GM19463 (cell line): ENCODE results near the gene ADARB2.

ENCODE experiments used
- ATAC-seq: cut with Tn5 transposase; IDR thresholded peaks from one replicate; pipeline ENCODE4 v1.9.1; 2021; ENCODE audit warnings: mild to moderate bottlenecking, moderate library complexity; ENCODE audit not compliant: unreplicated experiment

Gene ADARB2

GRCh38 chr10:1154531-1155295, 582.6 kb downstream of the ADARB2 start:
- no peak for ATAC-seq

GRCh38 chr10:1153805-1154351, 583.4 kb downstream of the ADARB2 start:
- ATAC-seq = no peak

GRCh38 chr10:1153251-1153763, 584.0 kb downstream of the ADARB2 start:
- no peak for ATAC-seq

GRCh38 chr10:1152386-1153250, 584.7 kb downstream of the ADARB2 start:
- no peak for ATAC-seq

- ATAC-seq = peak; percentile 73
Observed at GRCh38 chr10:1151076-1152033, 586.0 kb downstream of the ADARB2 start.

GRCh38 chr10:1150638-1150955, 586.7 kb downstream of the ADARB2 start:
- ATAC-seq = no peak

- no peak for ATAC-seq
Observed at GRCh38 chr10:1149793-1150637, 587.3 kb downstream of the ADARB2 start.

GRCh38 chr10:1148855-1149605, 588.3 kb downstream of the ADARB2 start:
- ATAC-seq = no peak

- no peak for ATAC-seq
Observed at GRCh38 chr10:1147810-1148209, 589.5 kb downstream of the ADARB2 start.

GRCh38 chr10:1142596-1142995, 594.7 kb downstream of the ADARB2 start:
- no peak for ATAC-seq

- no peak for ATAC-seq
Observed at GRCh38 chr10:1141701-1142100, 595.6 kb downstream of the ADARB2 start.

GRCh38 chr10:1141261-1141660, 596.1 kb downstream of the ADARB2 start:
- ATAC-seq = no peak

GRCh38 chr10:1138529-1138928, 598.8 kb downstream of the ADARB2 start:
- ATAC-seq = no peak

GRCh38 chr10:1137499-1138163, 599.7 kb downstream of the ADARB2 start:
- no peak for ATAC-seq

GRCh38 chr10:1136268-1136667, 601.1 kb downstream of the ADARB2 start:
- no peak for ATAC-seq

- no peak for ATAC-seq
Observed at GRCh38 chr10:1134156-1134555, 603.2 kb downstream of the ADARB2 start.

GRCh38 chr10:1133495-1134045, 603.8 kb downstream of the ADARB2 start:
- ATAC-seq = no peak

- ATAC-seq = no peak
Observed at GRCh38 chr10:1132584-1132983, 604.7 kb downstream of the ADARB2 start.
